Endodermal cell (in vitro differentiated cells): ENCODE results near the gene ACP6. TPM values are rescaled to one million over a fixed set of nuclear protein-coding genes. Genes with fewer than 3 reads are reported as not detected.
A peak's percentile ranks its signal among the peaks of the same experiment; 100 is the strongest.

Experiments
- DNase-seq: peaks from one replicate; pipeline ENCODE4 v3.0.0-alpha.2; 2017
- H3K27ac ChIP-seq: 2 replicates; pipeline ENCODE4 v1.5.1; 2013; ENCODE audit warnings: mild to moderate bottlenecking, low read depth, low read length, moderate library complexity
- H3K27me3 ChIP-seq: 2 replicates; pipeline ENCODE4 v1.6.1; 2013; ENCODE audit warnings: mild to moderate bottlenecking, low read length, moderate library complexity; ENCODE audit not compliant: insufficient read depth, control insufficient read depth, poor library complexity, severe bottlenecking
- H3K36me3 ChIP-seq: 2 replicates; pipeline ENCODE4 v1.7.0; 2013; ENCODE audit warnings: mild to moderate bottlenecking, low read length, moderate library complexity; ENCODE audit not compliant: control insufficient read depth, insufficient read depth
- H3K4me1 ChIP-seq: one replicate; pipeline ENCODE4 v1.7.0; 2013; ENCODE audit warnings: low read length; ENCODE audit not compliant: control insufficient read depth, insufficient read depth
- H3K4me3 ChIP-seq: 2 replicates; pipeline ENCODE4 v1.5.1; 2013; ENCODE audit warnings: mild to moderate bottlenecking, low read length, moderate library complexity
- H3K9ac ChIP-seq: 2 replicates; pipeline ENCODE4 v1.6.1; 2013; ENCODE audit warnings: mild to moderate bottlenecking, low read length, moderate library complexity; ENCODE audit not compliant: poor library complexity, severe bottlenecking; ENCODE audit errors: extremely low read depth
- H3K9me3 ChIP-seq: 2 replicates; pipeline ENCODE4 v1.6.1; 2013; ENCODE audit warnings: mild to moderate bottlenecking, low read length, moderate library complexity; ENCODE audit not compliant: control insufficient read depth
- H3K27ac Mint-ChIP-seq: 2 replicates; pipeline ENCODE4 v1.8.0; 2020; ENCODE audit warnings: mixed read lengths
- H3K27me3 Mint-ChIP-seq: 2 replicates; pipeline ENCODE4 v1.8.0; 2021; ENCODE audit warnings: mild to moderate bottlenecking, mixed read lengths; ENCODE audit not compliant: insufficient read depth
- H3K36me3 Mint-ChIP-seq: 2 replicates; pipeline ENCODE4 v1.8.0; 2020; ENCODE audit warnings: low read depth, mixed read lengths
- H3K4me1 Mint-ChIP-seq: 2 replicates; pipeline ENCODE4 v1.8.0; 2020; ENCODE audit warnings: mixed read lengths
- H3K4me3 Mint-ChIP-seq: 2 replicates; pipeline ENCODE4 v1.8.0; 2020; ENCODE audit warnings: mild to moderate bottlenecking, moderate library complexity, mixed read lengths
- H3K9me3 Mint-ChIP-seq: 2 replicates; pipeline ENCODE4 v1.8.0; 2020; ENCODE audit warnings: mild to moderate bottlenecking, mixed read lengths
- WGBS, 2 experiments: methylation state at CpG; one replicate each; pipeline versions ENCODE4 v1.1.5 to v1.1.7; 2013; ENCODE audit warnings: missing lambda C conversion rate in 2 of 2, mixed read lengths in 1 of 2; ENCODE audit not compliant: insufficient coverage in 1 of 2, insufficient read length in 1 of 2; 5-methylcytosine and 5-hydroxymethylcytosine counted together
- total RNA-seq, 2 donors: library from RNA; stranded (reverse); fragmentation: NEBNext Ultra II Directional in 1 of 2; extraction: Animal tissue kit (Norgen Biotek cat#: 25700) in 1 of 2; gene quantifications; 2 replicates in 1 of 2; 3 replicates in 1 of 2; pipeline ENCODE4 v1.2.1, GENCODE V29; 2021
- TF ChIP-seq, protein P1 (sequence below): fragments of 200-600 bp; sonication (generic); conservative IDR thresholded peaks from 2 replicates; pipeline ENCODE4 v1.5.0; 2021; ENCODE audit warnings: antibody characterized with exemption, mild to moderate bottlenecking

Gene ACP6
- total RNA-seq, 2 donors from 2014 or later, result 15.2 to 17.9 TPM

DNA sequence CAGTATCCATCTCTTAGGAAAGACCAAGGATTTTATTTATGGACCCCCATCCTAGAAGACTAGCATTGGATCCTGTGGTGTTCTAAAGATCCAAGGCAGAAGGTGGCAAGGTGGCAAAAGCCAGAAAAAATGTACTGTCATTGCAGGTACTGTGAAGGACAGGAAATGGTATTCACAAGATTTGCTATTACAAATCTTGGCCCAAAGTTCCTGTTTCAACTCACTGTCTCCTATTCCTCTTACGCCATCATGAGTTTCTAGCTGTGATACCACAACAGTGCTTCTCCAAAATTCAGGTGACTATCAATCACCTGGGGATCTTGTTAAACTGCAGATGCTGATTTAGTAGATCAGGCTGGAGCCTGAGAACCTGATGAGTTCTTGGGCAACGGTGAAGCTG is 21.4 kb downstream of the ACP6 start:
- Histone ChIP-seq H3K27ac (no peak overlapping the region), H3K27me3 (no peaks in the 10 kb centered on the region), H3K9me3 (no peaks in the 10 kb centered on the region), H3K4me1 (no peaks in the 10 kb centered on the region), H3K36me3 (peaks cover 10% of the 10 kb centered on the region), H3K9ac (no peak overlapping the region), H3K4me3 (no peak overlapping the region)
- Mint-ChIP-seq H3K27ac (no peak overlapping the region), H3K9me3 (no peaks in the 10 kb centered on the region), H3K36me3 (peaks cover 53% of the 10 kb centered on the region), H3K27me3 (no peaks in the 10 kb centered on the region), H3K4me1 (no peaks in the 10 kb centered on the region), H3K4me3 (no peak overlapping the region)
- 85 to 95% methylated on average over 2 of the region's 2 CpGs for WGBS, 2 experiments
- TF ChIP-seq, protein P1, sequence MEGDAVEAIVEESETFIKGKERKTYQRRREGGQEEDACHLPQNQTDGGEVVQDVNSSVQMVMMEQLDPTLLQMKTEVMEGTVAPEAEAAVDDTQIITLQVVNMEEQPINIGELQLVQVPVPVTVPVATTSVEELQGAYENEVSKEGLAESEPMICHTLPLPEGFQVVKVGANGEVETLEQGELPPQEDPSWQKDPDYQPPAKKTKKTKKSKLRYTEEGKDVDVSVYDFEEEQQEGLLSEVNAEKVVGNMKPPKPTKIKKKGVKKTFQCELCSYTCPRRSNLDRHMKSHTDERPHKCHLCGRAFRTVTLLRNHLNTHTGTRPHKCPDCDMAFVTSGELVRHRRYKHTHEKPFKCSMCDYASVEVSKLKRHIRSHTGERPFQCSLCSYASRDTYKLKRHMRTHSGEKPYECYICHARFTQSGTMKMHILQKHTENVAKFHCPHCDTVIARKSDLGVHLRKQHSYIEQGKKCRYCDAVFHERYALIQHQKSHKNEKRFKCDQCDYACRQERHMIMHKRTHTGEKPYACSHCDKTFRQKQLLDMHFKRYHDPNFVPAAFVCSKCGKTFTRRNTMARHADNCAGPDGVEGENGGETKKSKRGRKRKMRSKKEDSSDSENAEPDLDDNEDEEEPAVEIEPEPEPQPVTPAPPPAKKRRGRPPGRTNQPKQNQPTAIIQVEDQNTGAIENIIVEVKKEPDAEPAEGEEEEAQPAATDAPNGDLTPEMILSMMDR, result no peak
- no peak for DNase-seq

DNA sequence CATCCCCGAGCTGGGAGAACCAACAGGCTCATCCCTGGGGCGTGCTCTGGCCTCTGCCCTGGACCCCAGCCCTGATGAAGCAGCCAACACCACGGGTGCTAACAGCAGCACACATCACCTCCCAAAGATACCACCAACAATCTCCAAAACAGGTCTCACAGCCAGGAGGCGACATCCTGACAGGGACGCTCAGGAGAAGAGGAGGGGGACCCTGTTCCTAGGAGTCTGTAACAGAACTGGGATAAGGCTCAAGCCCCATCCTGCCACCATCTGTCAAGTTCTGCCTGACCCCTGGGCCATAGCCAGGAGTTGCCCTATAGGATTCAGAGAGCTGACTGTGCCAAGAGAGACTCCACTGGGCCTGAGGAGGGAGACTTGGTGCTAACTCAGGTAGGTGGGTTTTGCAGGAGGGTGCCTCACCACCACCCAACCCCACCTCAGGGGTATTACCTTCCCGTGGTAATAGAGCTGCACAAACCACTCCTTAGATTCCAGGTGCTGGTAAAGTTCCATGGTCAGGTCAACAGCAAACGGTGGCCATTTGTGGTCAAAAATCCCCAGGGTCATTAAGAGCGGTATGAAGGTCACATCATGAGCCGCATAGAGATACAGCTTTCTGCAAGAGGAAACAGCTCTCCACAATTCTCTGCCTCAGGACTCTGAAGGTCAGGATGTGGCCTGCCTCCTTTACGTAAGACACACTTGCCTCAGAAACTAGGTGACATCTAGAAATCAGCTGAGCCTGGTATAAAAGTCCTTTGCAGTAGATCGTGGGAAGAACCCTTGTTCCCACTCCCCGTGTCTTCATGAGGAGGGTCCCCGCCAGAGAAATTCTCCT is 22.3 kb downstream of the ACP6 start:
- no peak overlapping the region for H3K9ac ChIP-seq
- no peaks in the 10 kb centered on the region for H3K27me3 Mint-ChIP-seq
- H3K4me3 ChIP-seq, result no peak overlapping the region
- no peaks in the 10 kb centered on the region for H3K9me3 Mint-ChIP-seq
- WGBS, 2 experiments, result 87 to 92% methylated on average over 7 to 13 of the region's 13 CpGs
- H3K36me3 ChIP-seq, result peaks cover 7% of the 10 kb centered on the region
- DNase-seq, result no peak
- H3K4me1 ChIP-seq, result no peaks in the 10 kb centered on the region
- H3K27ac Mint-ChIP-seq, result no peak overlapping the region
- no peak overlapping the region for H3K4me3 Mint-ChIP-seq
- no peak overlapping the region for H3K27ac ChIP-seq
- H3K9me3 ChIP-seq, result no peaks in the 10 kb centered on the region
- peaks cover 45% of the 10 kb centered on the region for H3K36me3 Mint-ChIP-seq
- no peaks in the 10 kb centered on the region for H3K27me3 ChIP-seq
- TF ChIP-seq, protein P1, result peak; percentile 22
- no peaks in the 10 kb centered on the region for H3K4me1 Mint-ChIP-seq

DNA sequence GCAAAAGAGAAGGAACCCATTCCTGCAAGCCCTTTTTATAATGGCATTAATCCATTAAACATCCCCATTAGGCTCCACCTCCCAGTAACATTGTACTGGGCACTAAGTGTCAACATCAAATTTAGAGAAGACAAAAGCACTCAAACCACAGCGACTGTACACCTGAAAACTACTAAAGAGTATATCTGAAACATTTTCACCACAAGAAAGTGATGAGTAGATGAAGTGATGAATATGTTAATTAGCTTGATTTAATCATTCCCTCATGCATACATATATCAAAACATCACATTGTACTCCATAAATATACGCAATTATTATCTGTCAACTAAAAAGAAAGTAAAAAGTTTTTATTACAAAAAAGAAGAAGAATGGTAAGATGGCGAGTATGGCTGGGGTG is 26.4 kb downstream of the ACP6 start:
- H3K9me3 ChIP-seq, result no peaks in the 10 kb centered on the region
- no peaks in the 10 kb centered on the region for H3K36me3 ChIP-seq
- H3K4me3 ChIP-seq, result no peak overlapping the region
- H3K27me3 ChIP-seq, result no peaks in the 10 kb centered on the region
- Mint-ChIP-seq H3K27ac (no peak overlapping the region), H3K27me3 (no peaks in the 10 kb centered on the region), H3K9me3 (no peaks in the 10 kb centered on the region), H3K4me1 (no peaks in the 10 kb centered on the region), H3K4me3 (no peak overlapping the region), H3K36me3 (peaks cover 14% of the 10 kb centered on the region)
- H3K9ac ChIP-seq, result no peak overlapping the region
- WGBS, 2 experiments, result 88 to 100% methylated on average over 1 to 2 of the region's 3 CpGs
- TF ChIP-seq, protein P1, result no peak
- DNase-seq, result no peak
- no peak overlapping the region for H3K27ac ChIP-seq
- H3K4me1 ChIP-seq, result no peaks in the 10 kb centered on the region
